Activated T-cell treated with anti-CD3 and anti-CD28 coated beads for 4 hours (primary cell): ENCODE data around the gene PAPOLA.
"Not testable (repeated sequence)": the region's sequence is repeated elsewhere in the genome, so short reads cannot be mapped to it uniquely, and the experiment has no call there.

ENCODE experiments used
- DNase-seq: peaks from one replicate; pipeline ENCODE4 v3.0.0-alpha.2; 2020

PAPOLA gene

GRCh38 chr14:96503306-96503679, 1.1 kb downstream of the PAPOLA start:
- DNase-seq, result no peak

DNA sequence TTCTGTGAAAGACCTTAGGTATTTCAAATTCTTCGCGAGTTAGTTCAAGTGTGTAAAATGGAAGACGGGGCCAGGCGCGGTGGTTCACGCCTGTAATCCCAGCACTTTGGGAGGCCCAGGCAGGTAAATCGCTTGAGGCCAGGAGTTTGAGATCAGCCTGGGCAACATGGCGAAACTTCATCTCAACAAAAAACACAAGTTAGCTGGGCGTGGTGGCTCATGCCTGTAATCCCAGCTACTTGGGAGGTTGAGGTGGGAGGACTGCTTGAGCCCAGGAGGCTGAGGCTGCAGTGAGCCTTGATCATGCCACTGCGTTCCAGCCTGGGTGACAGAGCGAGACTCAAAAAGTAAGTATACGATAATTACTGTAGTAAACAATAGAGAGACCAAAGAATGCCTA, 2.2 kb downstream of the PAPOLA start:
- DNase-seq, result not testable (repeated sequence)

DNA sequence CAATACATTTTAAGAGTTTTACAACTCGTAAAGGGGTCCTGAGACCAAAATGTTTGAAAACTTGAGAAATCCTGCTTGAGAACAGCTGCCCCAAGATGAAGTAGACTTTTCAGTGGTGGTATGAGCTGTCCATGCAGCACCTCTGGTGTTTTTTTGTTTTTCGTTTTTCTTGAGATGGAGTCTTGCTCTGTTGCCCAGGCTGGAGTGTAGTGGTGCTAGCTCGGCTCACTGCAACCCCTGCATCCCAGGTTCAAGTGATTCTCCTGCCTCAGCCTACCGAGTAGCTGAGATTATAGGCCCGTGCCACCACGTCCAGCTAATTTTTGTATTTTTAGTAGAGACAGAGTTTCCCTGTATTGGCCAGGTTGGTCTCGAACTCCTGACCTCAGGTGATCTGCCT, 5.5 kb downstream of the PAPOLA start:
- no peak for DNase-seq

DNA sequence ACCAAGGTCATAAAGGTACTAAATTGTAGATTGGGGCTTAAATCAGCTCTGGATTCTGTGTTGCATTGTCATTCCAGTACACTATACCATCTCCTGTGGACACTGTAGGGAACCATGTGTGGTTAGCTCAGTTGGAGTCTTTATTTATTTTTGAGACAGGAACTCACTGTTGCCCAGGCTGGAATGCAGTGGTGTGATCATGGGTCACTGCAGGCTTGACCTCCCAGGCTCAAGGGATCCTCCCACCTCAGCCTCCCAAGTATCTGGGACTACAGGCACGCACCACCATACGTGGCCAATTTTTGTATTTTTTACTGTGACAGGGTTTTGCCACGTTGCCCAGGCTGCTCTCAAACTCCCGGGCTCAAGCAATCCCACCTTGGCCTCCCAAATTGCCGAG, 6.7 kb downstream of the PAPOLA start:
- DNase-seq, result no peak

DNA sequence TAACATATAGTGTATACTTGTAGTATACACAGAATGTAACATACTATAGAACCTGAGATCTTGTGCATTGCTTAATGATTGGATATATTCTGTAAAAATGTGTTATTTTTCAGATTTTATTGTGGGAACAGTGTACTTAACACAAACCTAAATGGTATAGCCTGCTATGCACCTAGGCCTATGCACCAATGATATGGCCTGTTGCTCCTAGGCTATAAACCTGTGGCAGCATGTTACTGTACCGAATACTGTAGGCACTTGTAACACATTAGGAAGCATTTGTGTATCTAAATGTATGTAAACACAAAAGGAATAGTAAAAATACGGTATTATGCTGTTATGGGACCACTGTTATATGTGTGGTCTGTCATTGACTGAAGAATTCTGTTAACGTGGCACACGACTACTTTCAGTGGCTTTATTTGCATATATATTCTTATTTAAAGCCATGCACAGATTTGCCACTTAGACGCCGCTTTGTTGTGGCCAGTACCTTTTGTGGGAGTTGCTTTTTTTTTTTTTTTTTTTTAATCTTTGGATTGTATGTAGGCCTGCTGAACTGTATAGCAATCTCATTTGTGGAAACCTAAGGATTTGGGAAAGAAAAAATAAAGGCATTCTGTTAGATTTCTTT, 7.4 kb downstream of the PAPOLA start:
- no peak for DNase-seq

- no peak for DNase-seq
These were observed 9.0 kb downstream of the PAPOLA start for GRCh38 chr14:96511146-96511545.

DNA sequence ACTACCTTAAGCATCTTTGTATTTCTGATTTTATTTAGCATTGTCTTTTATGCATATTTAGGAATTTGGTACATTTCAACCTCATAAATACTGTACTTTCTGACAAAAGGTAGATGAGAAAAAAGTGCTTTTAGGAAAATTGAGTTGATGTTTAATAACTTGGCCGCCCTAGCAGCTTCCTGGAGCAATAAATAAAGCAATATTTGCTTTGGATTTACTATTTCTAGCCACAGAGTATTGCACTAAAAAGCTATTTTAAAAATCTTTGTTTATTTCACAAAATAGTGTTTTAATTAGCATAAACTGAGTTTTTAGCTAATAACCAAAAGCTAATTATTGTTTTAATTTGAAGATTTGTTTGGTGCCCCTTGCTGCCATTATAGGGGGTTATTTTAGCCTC, 9.5 kb downstream of the PAPOLA start:
- no peak for DNase-seq

GRCh38 chr14:96512122-96512521, 9.9 kb downstream of the PAPOLA start:
- no peak for DNase-seq

- DNase-seq, result no peak
These were observed 10.6 kb downstream of the PAPOLA start for GRCh38 chr14:96512602-96513397.

GRCh38 chr14:96514694-96515093, 12.5 kb downstream of the PAPOLA start:
- DNase-seq, result no peak

GRCh38 chr14:96515731-96516130, 13.5 kb downstream of the PAPOLA start:
- no peak for DNase-seq

DNA sequence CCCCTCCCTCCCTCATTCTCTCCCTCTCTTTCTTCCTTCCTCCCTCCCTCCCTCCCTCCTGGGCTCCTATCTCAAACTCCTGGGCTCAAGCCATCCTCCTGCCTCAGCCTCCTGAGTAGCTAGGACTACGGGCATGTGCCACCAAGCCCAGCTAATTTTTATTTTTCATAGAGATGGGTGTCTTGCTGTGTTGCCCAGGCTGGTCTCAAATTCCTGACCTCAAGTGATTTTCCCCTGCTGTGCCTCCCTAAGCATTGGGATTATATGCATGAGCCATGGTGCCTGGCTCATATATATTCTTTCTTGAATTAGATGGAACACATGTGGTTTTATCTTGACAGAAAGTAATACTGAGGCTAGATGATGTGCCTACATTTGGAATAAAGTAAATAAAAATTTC, 14.2 kb downstream of the PAPOLA start:
- no peak for DNase-seq

- no peak for DNase-seq
These were observed 17.8 kb downstream of the PAPOLA start for GRCh38 chr14:96519970-96520369.

DNA sequence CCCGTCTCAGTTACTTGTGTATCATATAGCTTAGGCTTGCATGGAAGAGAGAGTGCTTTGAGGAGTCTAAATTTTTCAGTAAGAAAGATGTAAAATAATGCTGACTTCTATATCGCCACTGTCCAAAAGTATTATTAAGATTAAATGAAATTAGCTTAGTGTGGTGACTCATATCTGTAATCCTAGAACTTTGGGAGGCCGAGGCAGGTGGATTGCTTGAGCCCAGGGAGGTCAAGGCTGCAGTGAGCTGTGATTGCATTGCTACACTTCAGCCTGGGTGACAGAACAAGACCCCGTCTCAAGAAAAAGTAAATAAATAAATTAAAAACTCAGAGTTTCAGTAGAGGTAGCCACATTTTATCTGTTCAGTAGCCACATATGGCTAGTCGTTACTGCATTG, 23.3 kb downstream of the PAPOLA start:
- DNase-seq, result no peak

DNA sequence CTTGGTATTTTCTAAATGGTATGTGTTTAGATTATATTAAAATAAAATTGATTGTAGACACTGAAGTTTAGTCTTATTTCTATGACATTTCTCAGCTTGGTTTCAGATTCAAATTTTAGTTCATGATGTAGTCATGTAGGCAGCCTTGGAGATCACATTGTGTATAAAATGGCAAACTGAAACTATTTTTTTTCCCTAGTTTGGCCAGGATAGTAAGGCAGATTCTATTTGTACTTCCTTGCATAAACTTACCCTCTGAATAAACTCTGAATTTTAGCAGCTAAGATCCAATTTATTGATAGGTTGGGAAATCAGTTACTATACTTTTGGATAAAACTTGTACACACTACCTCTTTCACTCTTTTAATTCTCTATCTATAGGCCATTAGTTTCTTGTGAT, 30.4 kb downstream of the PAPOLA start:
- no peak for DNase-seq

GRCh38 chr14:96536807-96537206, 34.6 kb downstream of the PAPOLA start:
- DNase-seq, result no peak

- no peak for DNase-seq
These were observed 36.2 kb downstream of the PAPOLA start for GRCh38 chr14:96538097-96538989.

DNA sequence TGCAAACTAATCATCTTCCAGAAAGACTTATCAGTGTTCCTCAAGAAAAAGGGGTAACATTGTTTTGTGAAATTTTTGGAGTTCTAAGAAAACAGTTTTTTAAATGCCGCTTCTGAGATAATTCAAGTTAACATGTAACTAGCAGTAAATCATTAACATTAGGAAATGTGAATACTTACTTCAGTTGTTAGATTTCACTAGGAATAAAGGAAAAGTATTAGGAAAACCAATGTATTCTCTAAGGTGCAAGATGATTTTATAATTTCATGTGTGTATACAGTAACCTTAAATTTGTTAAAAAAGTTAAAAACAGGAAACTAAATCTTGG, 36.8 kb downstream of the PAPOLA start:
- no peak for DNase-seq

GRCh38 chr14:96554315-96554910, 52.2 kb downstream of the PAPOLA start:
- DNase-seq, result no peak

GRCh38 chr14:96559571-96559970, 57.4 kb downstream of the PAPOLA start:
- no peak for DNase-seq

- DNase-seq, result no peak
These were observed 62.2 kb downstream of the PAPOLA start for GRCh38 chr14:96564389-96564788.

GRCh38 chr14:96565811-96566210, 63.6 kb downstream of the PAPOLA start:
- no peak for DNase-seq

GRCh38 chr14:96567289-96567899, 65.2 kb downstream of the PAPOLA start:
- DNase-seq, result no peak
